Measurements from ENCODE around the gene CABP4.

DNA sequence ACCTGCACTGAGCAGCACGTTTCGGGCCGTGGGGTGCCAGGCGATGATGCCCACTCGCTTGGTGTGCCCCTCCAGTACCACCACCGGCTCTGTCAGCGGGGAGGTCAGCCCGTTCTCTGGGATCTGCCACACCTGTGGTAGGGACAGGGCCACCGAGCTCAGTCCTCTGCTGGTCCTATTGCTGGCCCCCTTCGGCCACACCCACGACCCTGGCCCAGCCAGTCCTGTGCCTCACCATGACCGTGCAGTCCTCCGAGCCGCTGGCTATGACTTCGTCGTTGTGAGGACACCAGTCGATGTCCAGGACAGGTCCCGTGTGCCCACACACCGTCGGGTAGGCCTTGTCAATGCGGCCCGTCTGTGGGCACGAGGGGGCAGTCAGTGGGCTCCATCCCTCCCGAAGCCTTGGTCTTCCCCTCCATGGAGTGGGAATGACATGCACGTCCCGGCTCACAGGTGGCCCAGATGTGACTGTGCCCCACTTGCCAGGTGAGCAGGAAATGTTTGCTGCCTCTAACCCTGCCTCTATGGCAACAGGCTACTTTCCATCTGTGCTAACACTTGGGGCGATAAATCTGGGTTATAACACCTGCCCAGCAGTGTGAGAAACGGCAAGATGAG is 13.3 kb upstream of the CABP4 start:
- TF ChIP-seq CTCF (IDR thresholded peaks at IDR 0.05), result no peak
- TF ChIP-seq POLR2A (IDR thresholded peaks at IDR 0.05), result no peak
- peak in 1 of 2 donors; percentile 8 for TF ChIP-seq POLR2AphosphoS5 (IDR thresholded peaks at IDR 0.05; ENCODE audit: insufficient read depth in 1 of 2, low read depth in 1 of 2)
